ENCODE measurements around the gene SLC7A5. TPM values are rescaled to one million over a fixed set of nuclear protein-coding genes. Genes with fewer than 3 reads are reported as not detected.

The SLC7A5 gene
- total and polyA plus RNA-seq, 2 of the 13 experiments (the other 11 are each of a cell fraction or from before 2014, with no cell fraction given), result 79.6 to 155 TPM

GRCh38 chr16:87860553-87861299 is 8.6 kb downstream of the SLC7A5 start (continued):
- TF ChIP-seq ZHX1 (CRISPR knock-in tag; IDR thresholded peaks at IDR 0.05; ENCODE audit: low read depth) (0 out of 2 replicates have a peak, but pooled peaks have one; percentile 44), SP4 (CRISPR knock-in tag; IDR thresholded peaks at IDR 0.05) (0 out of 2 replicates have a peak, but pooled peaks have one; percentile 33), ZNF468 (CRISPR knock-in tag; IDR thresholded peaks at IDR 0.05) (no peak), TFE3 (CRISPR knock-in tag; IDR thresholded peaks at IDR 0.05) (peak; percentile 49), SALL1 (CRISPR knock-in tag; IDR thresholded peaks at IDR 0.05) (peak; percentile 66), RNF2 (conservative IDR thresholded peaks at IDR 0.05; ENCODE audit: low read depth) (no peak), ZBTB25 (CRISPR knock-in tag; IDR thresholded peaks at IDR 0.05) (peak; percentile 41; the same call in 1 of the 2 replicates), ZNF362 (CRISPR knock-in tag; IDR thresholded peaks at IDR 0.05; ENCODE audit: borderline replicate concordance) (peak; percentile 26; the same call in 1 of the 2 replicates), ZBTB26 (CRISPR knock-in tag; IDR thresholded peaks at IDR 0.05; ENCODE audit: borderline replicate concordance) (peak; percentile 55; the same call in 1 of the 2 replicates), TGIF2 (CRISPR knock-in tag; IDR thresholded peaks at IDR 0.05) (peak; percentile 90), MEIS1 (CRISPR knock-in tag; IDR thresholded peaks at IDR 0.05; ENCODE audit: borderline replicate concordance) (peak; percentile 61; the same call in 1 of the 2 replicates), ZNF563 (CRISPR knock-in tag; IDR thresholded peaks at IDR 0.05) (peak; percentile 67; the same call in 1 of the 2 replicates), PHF8 (CRISPR knock-in tag; IDR thresholded peaks at IDR 0.05) (peak; percentile 55), ZNF138 (CRISPR knock-in tag; IDR thresholded peaks at IDR 0.05; ENCODE audit: low read depth) (0 out of 2 replicates have a peak, but pooled peaks have one; percentile 47), CERS6 (CRISPR knock-in tag; IDR thresholded peaks at IDR 0.05) (no peak), ZC3H13 (CRISPR knock-in tag; IDR thresholded peaks at IDR 0.05) (no peak; the same call in 1 of the 2 replicates), ZNF644 (CRISPR knock-in tag; IDR thresholded peaks at IDR 0.05; ENCODE audit: low read depth) (0 out of 2 replicates have a peak, but pooled peaks have one; percentile 21), WIZ (CRISPR knock-in tag; IDR thresholded peaks at IDR 0.05) (0 out of 2 replicates have a peak, but pooled peaks have one; percentile 45), ZNF788 (CRISPR knock-in tag; IDR thresholded peaks at IDR 0.05; ENCODE audit: borderline replicate concordance) (peak; percentile 78; the same call in 1 of the 2 replicates)
